T-helper 2 cell treated with Interferon-gamma antibody and Interleukin-4, amounts not matched to agents 100 ng/mL and 5 ng/mL, for 36 hours (primary cell): ENCODE data around the gene MTHFD2L. TPM values are rescaled to one million over a fixed set of nuclear protein-coding genes. Genes with fewer than 3 reads are reported as not detected.

ENCODE experiments used
- intact Hi-C: fragments of 100-400 bp; cut with micrococcal nuclease; formaldehyde crosslinking; loops from one replicate; pipeline ENCODE4 v1.15.1; 2023
- total RNA-seq: library from RNA; stranded (reverse); gene quantifications from 2 replicates; pipeline ENCODE4 v1.2.3, GENCODE V29; 2022

Gene MTHFD2L
- total RNA-seq, 1 donor from 2014 or later, result 9.1 TPM

DNA sequence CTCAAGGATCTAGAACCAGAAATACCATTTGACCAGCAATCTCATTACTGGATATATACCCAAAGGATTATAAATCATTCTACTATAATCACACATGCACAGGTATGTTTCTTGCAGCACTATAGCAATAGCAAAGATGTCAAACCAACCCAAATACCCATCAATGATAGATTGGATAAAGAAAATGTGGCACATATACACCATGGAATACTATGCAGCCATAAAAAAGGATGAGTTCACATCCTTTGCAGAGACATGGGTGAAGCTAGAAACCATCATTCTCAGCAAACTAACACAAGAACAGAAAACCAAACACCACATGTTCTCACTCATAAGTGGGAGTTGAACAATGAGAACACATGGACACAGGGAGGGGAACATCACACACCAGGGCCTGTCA is 25.7 kb upstream of the MTHFD2L start:
- intact Hi-C loops, result loop anchor here (5.0 kb wide), 1 partner anchor 820 kb away; no protein-coding TSS in a partner anchor

- intact Hi-C loops, result loop anchor here (5.0 kb wide), 1 partner anchor 821 kb away; no protein-coding TSS in a partner anchor
Measured at GRCh38 chr4:74132944-74133343, 25.0 kb upstream of the MTHFD2L start.

- intact Hi-C loops, result loop anchor here (1.0 to 5.0 kb wide), 3 partner anchors 471 to 822 kb away; no protein-coding TSS in a partner anchor
Measured at GRCh38 chr4:74133786-74134499, 24.0 kb upstream of the MTHFD2L start.

- intact Hi-C loops, result loop anchor here (1.0 to 5.0 kb wide), 3 partner anchors 471 to 822 kb away; no protein-coding TSS in a partner anchor
Measured at GRCh38 chr4:74134500-74134852, 23.4 kb upstream of the MTHFD2L start.

DNA sequence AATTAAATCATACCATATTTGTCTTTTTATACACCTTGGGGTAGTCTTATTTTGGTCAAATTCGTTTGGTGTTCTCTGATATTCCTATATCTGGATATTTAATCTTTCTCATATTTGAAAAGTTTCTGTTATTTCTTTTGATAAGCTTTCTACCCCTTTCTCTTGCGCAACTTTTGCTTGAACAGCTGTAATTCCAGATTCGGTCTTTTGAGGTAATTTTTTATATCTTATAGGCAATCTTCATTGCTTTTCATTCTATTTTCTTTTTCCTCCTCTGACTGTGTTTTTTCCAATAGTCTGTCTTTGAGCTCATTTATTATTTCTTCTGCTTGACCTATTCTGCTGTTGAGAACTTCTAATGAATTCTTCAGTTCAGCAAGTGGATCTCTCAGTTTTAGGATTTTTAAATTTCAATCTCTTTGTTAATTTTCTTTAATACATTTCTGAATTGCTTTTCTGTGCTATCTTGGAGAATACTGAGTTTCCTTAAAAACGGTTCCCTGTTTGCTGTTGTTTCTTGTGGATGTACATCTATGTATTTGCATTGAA is 11.3 kb upstream of the MTHFD2L start:
- intact Hi-C loops, result no loop called here

DNA sequence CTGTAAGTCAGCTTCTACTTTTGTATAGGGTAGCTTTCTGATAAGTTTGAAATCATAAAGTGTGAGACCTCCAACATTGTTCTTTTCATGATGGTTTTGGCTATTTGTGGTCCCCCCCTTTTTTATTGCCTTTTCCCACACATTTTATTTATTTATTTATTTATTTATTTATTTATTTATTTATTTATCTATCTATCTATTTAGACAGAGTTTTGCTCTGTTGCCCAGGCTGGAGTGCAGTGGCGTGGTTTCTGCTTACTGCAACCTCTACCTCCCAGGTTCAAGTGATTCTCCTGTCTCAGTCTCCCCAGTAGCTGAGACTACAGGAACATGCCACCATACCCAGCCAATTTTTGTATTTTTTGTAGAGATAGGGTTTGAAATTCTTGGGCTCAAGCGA is 9.7 kb upstream of the MTHFD2L start:
- intact Hi-C loops, result no loop called here

GRCh38 chr4:74152836-74153235 is 5.1 kb upstream of the MTHFD2L start:
- intact Hi-C loops, result no loop called here

- intact Hi-C loops, result loop anchor here (5.0 kb wide), 1 partner anchor 1991 kb away; the partner anchor contains the start of gene NUP54
Measured at GRCh38 chr4:74156521-74156920, 1.4 kb upstream of the MTHFD2L start.

- intact Hi-C loops, result loop anchor here (5.0 kb wide), 1 partner anchor 1990 kb away; the partner anchor contains the start of gene NUP54
Measured at GRCh38 chr4:74157154-74157553, 764 bp upstream of the MTHFD2L start.

GRCh38 chr4:74158466-74159142 is 686 bp downstream of the MTHFD2L start:
- intact Hi-C loops, result loop anchor here (2.0 to 5.0 kb wide), 2 partner anchors 900 to 1989 kb away; partner anchors contain the start of genes ANKRD17 and NUP54

DNA sequence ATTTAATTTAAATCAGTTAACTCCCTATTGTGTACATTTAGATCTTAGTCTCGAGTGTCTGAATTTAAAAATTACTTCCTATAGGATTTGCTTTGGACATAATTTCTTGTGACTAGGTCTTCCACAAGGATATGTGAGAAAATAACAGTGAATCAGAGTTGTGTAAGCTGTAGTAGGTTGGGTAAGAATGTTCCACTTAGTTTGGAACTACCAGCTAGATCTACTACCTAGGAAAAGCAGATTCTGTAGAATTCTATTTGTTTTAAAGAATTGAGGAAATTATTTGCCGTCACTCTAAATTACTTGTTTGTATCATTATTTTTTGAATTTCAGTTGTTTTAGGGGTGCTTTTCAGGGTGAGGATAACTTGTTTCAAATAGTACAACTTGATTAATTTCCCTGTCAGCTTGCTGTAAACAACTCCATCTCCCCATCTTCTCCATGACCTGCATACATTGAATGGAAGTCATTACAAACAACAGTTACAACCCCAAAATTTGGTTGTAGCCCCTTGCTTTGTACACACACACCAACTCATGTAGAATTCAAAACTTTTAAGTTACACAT is 1.3 kb downstream of the MTHFD2L start:
- intact Hi-C loops, result loop anchor here (2.0 to 5.0 kb wide), 2 partner anchors 900 to 1988 kb away; partner anchors contain the start of genes ANKRD17 and NUP54

- intact Hi-C loops, result no loop called here
Measured at GRCh38 chr4:74161666-74162450, 3.9 kb downstream of the MTHFD2L start.

- intact Hi-C loops, result no loop called here
Measured at GRCh38 chr4:74166135-74166534, 8.2 kb downstream of the MTHFD2L start.

- intact Hi-C loops, result no loop called here
Measured at GRCh38 chr4:74166818-74167217, 8.9 kb downstream of the MTHFD2L start.

GRCh38 chr4:74167585-74167984 is 9.7 kb downstream of the MTHFD2L start:
- intact Hi-C loops, result no loop called here

DNA sequence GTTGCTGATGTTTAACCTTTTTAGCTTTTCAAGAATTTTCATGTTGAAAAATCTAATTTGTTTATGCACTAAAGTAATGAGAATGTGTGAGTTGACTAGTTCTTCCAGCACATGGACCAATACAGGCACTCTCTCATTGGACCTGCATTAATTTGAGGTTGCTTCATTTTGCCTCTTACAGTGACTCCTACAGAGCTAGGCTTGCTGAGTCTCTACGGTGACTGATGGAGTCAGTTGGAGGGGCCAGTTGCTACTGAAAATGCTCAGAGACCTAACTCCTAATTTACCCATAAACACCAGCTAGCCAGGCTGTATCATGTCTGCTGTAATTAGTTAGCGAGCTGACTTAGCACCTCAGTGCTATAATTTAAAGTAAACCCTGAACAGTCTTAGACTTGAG is 10.9 kb downstream of the MTHFD2L start:
- intact Hi-C loops, result no loop called here

DNA sequence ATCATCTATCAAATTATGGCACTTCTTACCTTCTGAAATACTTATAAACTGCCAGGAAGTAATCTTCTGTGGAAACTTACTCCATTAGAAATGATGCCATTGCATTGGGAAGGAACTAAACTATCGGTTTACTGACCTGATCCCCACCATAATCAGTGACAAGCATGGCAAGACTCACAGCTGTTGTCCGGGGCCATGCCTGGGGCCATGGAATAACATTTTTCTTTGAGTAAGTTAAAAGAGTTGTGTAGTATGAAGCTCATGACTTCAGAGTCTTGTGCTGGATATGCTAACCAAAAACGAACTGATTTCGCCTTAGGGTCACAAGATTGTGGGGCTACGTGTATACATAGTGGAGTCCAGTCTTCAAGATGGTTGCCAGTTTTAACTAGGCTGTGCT is 15.4 kb downstream of the MTHFD2L start:
- intact Hi-C loops, result no loop called here

GRCh38 chr4:74174421-74174820 is 16.5 kb downstream of the MTHFD2L start:
- intact Hi-C loops, result no loop called here

DNA sequence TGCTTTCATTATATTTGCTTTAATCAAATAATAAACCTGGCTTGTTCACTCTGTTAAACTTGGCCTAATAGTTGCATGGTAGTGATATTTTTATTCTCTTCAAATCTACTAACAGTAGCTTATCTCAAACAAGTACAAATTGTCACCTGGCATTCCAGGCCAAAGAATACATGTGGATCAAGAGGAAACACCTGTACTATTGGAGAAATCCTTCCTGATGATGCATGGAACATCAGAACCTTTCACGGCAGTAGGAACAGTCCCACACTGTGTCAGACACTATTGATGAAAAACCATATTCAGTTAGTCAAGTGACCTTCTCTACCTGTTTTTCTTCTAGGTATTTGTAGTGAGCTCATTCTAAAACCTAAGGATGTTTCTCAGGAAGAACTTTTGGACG is 17.0 kb downstream of the MTHFD2L start:
- intact Hi-C loops, result no loop called here

GRCh38 chr4:74175379-74175778 is 17.5 kb downstream of the MTHFD2L start:
- intact Hi-C loops, result no loop called here

DNA sequence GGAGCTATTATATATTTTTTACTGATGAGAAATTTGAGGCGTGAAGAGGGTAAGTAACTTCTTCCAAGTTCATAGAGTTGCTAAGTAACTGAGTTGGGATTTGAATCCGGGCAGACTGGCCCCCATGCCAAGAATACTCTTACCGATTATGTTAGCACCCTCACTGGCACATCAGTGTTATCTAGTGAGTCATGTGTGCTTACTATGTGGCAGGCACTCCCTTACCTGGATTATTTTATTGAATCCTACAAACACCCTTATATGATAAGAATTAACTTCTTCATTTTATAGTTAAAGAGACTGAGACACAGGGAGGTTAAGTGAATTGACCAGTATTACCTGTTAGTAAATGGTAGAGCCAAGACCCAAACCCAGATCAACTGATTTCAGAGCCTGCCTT is 20.9 kb downstream of the MTHFD2L start:
- intact Hi-C loops, result no loop called here
